Measurements from ENCODE around the gene CCDC34.
"Not testable (repeated sequence)": the region's sequence is repeated elsewhere in the genome, so short reads cannot be mapped to it uniquely, and the experiment has no call there.

CCDC34 gene

DNA sequence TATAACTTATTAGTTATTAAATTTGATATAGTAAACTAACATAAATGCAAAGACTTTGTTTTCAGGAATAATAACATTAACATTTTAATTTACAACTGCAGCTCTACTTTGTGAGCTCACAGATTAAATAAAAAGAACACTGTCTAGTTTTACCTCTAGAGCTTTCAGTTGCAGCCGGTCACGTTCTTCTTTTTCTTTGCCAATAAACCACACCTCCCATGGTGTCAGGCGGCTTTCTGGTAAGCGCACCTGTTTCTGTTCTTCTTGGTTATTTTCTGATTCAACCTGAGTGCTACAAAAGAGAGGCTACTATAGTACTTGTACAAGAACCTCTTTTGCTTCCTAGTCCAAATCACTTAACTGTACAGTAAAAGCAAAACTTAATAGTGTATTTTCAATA lies 5.8 kb downstream of the CCDC34 start:
- no peak for DNase-seq

DNA sequence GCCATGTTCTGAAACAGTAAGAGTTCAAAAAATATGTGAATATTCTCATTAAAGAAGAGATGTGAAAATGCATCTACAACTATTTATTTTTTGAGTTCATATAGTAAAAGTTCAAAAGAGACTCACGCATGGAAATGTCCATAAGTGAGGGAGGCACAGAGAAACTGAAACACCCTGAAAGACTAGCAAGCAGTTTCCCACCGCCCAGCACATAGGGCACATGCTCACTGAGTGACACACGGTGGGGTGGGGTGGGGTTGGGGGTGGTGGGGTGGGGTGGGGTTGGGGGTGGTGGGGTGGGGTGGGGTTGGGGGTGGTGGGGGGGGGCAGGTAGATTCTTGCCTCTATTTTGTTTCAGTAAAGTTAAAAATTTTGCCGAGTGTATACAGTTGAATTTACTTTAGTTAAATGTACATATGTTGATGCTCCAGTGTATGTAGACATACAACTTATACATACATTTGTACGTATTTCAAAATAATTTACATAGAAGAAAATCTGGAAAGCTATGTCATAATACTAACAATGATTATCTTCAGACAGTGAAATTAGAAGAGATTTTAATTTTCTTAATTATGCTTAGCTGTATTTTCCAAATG lies 6.3 kb downstream of the CCDC34 start:
- DNase-seq, result no peak

DNA sequence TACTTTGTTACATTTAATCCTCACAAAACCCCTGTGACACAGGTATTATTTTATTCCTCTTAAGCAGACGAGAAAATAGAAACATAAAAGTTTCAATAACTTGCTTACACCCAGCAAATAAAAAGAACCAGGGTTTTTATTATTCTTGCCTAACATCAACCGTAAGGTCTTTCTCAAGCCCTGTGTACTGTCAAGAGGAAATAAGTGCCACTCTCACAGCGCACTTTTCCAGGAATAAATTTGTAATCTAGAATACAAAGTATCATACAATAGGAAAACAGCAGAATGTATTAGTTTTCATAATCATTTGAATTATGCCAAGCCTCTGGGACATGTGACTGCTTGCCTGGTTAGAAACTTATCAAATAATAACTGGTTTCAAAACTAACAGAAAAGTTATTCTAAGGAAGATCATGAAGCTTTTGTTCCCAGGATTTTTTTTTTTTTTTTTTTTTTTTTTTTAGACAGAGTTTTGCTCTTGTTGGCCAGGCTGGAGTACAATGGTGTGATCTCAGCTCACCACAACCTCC lies 7.4 kb downstream of the CCDC34 start:
- no peak for DNase-seq

DNA sequence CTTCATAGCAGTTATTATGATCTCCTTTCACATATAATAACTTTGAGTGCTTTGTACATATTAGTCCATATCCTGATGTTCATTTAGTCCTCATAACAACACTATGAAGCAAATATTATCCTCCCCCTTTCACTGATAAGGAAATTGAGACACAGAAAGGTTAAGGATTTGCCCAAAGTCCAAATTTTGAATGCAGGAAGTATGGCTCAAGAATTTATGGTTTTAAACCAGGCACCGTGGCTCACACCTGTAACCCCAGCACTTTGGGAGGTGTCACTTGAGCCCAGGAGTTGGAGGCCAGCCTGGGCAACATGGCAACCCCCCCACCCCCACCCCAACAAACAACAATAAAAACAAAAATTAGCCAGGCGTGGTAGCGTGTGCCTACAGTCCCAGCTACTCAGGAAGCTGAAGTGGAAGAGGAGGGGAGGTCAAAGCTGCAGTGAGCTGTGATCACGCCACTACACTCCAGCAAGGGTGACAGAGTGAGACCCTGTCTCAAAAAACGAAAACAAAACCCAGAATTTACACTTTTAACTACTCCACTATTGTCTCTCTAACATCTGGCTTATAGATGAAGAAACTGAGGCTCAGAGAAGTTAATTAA lies 8.6 kb downstream of the CCDC34 start:
- no peak for DNase-seq

DNA sequence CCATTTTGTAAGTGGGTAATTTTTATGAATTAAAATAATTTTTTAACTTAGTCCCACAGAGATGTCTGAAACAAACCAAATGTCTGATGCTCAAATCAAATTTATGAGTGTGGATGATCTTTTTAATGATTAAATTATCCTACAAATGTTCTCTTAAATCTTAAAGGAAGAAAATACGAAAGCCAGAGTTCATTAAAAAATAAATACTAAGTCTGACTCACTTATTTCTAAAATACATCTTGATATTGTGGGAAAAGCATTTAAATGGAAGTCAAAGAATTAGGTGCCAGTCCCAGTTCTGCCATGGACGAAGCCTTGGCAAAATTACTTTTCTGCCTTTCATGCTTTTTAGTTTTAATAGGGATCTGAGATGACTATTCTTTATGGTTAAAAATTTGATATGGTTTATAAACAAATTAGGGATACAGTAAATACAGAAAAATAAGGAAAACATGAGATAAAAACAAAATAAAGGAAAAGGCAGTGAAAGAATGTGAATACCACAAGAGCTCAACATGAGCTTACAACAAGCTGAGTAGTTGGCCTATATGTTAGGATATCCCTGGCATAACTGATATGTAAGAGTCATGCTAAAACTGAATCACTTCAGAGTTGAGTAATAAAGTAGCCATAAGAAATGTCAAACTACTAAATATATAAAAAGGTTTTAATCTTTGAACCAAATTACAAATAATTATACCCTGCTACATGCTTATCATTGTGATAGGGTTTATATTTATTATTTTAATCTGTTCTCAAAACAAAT lies 9.2 kb downstream of the CCDC34 start:
- no peak for DNase-seq

DNA sequence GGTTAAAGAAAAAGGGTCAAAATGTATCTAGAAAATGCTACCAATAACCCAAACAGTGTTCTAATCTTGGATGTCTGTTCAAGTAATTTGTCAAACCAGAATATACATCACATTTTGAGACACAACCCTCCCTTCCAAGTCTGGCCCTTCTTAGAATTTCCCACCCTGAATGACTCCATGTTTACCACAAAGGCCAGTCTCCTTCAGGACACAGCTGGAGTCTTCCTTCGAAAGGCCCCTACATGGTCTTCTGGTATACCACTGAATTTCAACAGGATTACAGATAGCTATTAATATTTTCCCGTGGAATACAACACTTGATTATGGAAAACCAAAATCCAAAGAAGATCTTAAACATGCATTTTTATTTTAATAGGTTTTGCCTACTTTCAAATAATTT lies 10.2 kb downstream of the CCDC34 start:
- DNase-seq, result no peak

DNA sequence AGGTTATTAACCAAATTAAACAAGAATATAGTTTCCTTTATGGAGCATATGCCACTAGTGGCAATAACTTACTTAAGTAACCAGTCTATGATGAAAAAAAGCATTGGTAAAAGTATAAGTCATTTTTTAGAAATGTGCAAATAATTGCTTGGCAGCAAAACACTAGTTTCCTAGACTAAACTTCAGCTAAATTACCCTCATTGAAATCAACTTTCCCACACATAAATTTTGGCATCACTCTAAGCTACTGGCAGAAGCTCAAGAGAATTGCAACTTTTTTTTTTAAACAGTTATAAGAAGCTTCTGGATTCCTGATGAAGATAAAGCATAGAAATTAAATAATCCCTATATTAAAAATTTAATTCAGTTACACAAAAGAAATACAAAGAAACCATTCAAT lies 12.5 kb downstream of the CCDC34 start:
- DNase-seq, result no peak

DNA sequence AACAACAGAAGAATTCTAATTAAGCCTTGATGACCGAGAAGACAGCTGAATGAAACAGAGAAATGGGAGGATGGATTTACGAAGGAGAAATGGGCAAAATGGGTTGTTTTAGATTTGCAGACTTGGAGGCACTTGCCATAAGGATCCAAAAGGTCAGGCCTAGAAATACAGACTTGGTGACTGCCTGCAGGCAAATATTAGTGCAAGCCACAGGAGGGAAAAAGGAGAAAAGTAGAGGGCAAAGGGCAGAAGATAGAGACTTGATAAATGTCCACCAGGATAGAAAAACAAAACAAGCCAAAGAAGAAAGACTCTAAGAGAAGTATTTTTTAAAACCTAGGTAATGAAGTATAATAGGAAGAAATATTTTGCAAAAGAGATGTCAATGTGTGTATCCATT lies 13.1 kb downstream of the CCDC34 start:
- no peak for DNase-seq

DNA sequence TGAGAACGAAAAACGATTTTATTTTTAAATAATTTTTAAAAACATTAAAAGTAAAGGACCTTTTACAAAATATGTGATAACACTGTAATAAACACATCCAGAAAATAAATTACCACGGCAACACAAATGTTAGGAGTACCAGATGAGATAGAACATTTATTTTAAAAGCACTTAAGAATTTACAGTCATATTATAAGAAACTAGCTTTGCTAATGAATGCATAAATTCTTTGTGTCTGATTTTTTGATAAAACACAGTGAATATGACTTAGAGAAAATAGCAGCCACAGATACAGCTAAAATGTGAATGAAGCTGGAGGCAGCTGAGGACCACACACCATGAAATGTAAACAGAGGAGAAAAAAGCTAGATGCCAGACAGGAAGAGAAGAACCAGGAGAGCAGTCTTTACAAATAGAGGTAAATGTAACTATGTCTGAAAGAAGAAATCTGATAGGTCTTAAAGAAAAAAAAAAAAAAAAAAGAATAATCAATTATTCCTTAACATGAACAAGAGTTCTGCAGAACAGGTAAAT lies 14.6 kb downstream of the CCDC34 start:
- DNase-seq, result no peak

DNA sequence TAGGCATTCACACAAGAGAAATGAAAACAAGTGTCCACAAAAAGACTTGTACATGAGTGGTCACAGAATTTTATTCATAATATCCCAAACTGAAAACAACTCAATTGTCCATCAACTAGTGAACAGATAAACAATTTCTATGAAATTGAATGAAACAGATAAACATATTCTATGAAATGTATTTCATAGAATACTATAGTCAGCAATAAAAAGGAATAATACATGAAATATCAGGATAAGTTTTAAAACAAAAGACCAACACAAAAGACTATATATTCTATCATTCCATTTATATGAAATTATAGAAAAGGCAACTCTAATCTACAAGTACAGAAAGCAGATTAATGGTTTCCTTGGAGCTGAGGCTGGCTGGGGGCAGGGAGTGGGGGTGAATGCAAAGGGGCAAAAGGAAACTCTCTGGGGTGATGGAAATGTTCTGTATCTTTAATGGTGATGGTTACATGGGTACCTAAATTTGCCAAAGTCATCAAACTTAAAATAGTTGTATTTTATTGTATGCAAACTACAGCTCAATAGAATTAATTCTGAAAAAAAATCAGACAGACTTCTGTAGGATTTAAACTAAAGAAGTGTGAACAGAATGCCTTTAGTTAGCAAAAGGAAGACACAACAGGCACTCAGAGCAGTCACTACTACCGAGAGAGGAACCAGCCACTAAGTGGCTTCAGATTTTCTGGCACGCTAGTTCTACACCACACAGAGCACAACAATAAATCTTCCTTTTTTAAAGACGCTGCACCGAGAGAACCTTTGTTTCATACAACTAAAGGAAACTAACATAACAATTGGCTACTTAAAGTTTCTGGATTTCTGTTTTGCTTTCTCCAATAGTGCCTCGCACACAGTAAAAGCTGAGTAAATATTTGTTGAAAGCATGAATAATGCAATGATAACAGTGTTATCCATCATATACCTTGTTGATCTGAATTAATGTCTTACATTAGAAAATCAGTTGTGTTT lies 15.4 kb downstream of the CCDC34 start:
- no peak for DNase-seq

DNA sequence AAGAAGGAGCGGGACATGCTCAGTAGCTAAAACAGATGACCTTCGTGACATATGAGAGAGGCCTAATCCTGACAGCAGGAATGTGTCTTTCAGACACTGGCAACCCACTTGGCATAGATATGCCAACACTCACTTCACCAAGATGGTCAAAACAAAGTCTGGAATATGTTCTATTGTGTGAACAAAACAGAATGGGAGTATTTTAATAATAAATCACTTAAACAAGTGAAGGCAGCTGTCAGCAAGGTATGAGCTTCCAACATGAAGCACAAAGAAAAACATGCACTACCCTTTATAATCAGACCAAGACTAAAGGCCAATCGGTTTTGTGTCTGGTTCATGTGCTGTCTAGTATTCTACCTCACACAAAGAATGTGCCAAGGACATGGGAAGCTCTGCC lies 23.1 kb downstream of the CCDC34 start:
- no peak for DNase-seq

DNA sequence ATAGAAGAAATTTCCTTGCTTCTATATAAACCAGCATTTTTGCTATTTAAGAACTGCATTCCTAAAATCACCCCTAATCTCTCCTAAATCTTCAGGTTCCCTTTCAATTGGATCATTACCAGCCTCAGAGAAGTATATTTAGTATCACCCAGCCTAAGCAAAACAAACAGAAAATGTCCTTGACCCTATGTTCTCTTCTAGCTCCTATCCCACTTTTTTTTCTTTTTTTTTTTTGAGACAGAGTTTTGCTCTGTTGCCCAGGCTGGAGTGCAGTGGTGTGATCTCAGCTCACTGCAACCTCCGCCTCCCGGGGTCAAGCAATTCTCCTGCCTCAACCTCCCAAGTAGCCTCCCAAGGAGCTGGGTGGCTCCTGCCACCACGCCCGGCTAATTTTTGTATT lies 28.3 kb downstream of the CCDC34 start:
- DNase-seq, result not testable (repeated sequence)

DNA sequence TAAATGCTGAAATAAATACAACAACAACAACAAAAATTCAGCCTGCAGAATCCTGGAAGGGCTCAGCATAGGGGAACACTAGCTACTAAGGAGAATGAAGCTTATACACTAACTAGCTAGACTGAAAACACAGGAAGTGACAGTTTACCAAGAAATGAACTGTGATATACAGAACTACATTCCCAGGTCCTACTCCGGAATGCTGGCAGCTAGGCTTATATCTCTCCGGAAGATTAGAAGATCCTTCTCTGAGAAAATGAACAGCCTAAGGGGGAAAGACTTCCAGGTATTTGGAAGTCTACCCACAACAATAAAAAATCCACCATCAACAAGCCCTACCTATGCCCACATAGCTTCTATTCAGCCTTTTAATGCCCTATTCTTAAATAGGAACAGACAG lies 31.0 kb downstream of the CCDC34 start:
- no peak for DNase-seq

DNA sequence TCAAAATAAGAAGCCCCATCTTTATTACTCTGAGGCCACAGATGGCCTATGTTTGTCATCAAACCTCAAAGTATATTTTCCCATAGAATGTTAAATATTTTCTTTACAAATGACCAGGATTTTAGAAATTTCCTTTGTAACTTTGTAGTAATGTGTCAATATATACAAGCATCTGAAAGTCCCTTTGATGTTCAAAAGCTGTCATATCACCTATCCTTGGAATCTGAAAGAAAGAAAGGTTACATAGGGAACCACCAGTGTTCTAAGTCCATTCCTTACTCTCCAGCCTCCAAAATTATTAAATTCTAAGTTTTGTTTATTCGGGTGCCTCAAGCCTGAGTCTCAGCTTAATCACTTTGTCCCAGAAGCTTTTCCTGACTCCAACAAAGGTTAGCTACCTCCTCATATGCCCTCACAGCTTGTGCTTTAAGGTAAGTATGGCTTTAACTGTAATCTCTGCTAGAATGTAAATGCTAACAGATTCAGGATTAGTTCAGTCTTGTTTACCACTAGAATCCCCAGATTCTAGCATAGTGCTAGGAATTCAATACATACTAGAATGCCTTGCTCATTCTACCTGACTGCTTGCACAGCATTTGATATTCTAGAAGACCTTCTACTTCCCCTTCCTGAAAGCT lies 32.3 kb downstream of the CCDC34 start:
- no peak for DNase-seq

DNA sequence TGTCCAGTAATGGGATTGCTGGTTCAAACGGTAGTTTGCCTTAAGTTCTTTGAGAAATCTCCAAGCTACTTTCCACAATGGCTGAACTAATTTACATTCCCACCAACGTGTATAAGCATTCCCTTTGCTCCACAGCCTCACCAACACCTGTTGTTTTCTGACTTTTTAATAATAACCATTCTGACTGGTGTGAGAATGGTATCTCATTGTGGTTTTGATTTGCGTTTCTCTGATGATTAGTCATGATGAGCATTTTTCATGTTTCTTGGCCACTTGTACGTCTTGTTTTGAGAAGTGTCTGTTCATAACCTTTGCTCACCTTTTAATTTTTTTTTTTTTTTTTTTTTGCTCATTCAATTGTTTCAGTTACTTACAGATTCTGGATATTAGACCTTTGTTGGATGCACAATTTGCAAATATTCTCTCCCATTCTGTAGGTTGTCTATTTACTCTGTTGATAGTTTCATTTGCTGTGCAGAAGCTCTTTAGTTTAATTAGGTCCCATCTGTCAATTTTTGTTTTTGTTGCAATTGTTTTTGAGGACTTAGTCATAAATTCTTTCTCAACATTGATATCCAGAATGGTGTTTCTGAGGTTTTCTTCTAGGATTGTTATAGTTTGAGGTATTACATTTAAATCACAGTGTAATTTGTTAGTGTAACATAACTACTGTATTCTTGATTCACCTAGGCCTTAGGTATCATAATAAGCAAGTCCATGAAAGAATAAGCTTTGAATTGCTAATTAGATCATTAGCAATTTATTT lies 33.0 kb downstream of the CCDC34 start:
- no peak for DNase-seq

DNA sequence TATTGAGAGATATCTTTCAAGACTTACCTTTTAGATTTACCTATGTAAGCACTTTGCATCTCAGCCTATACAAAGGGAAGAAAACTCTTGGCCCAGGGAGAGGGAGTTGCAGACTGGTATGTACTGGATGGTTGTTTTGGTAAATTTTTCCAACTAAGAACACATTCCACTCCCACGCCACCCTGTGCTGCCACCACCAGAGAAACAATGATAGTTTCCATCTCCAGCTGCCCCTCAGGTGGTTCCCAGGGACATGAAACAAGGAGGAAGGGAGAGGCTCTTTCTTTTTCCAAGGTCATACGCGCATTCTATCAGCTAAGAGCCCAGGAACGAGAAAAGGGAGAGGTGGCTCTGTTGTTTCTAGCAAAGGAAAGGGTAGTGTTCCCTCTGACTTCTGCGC lies 34.4 kb downstream of the CCDC34 start:
- no peak for DNase-seq

DNA sequence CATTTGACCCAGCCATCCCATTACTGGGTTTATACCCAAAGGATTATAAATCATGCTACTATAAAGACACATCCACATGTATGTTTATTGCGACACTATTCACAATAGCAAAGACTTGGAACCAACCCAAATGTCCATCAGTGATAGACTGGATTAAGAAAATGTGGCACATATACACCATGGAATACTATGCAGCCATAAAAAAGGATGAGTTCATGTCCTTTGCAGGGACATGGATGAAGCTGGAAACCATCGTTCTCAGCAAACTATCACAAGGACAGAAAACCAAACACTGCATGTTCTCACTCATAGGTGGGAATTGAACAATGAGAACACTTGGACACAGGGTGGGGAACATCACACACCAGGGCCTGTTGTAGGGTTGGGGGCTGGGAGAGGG lies 36.0 kb downstream of the CCDC34 start:
- DNase-seq, result not testable (repeated sequence)

DNA sequence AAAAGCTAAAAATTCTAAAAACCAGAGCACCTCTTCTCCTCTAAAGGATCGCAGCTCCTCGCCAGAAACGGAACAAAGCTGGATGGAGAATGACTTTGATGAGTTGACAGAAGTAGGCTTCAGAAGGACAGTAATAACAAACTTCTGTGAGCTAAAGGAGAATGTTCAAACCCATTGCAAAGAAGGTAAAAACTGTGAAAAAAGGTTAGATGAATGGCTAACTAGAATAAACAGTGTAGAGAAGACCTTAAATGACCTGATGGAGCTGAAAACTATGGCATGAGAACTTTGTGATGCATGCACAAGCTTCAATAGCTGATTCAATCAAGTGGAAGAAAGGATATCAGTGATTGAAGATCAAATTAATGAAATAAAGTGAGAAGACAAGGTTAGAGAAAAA lies 40.8 kb downstream of the CCDC34 start:
- not testable (repeated sequence) for DNase-seq

DNA sequence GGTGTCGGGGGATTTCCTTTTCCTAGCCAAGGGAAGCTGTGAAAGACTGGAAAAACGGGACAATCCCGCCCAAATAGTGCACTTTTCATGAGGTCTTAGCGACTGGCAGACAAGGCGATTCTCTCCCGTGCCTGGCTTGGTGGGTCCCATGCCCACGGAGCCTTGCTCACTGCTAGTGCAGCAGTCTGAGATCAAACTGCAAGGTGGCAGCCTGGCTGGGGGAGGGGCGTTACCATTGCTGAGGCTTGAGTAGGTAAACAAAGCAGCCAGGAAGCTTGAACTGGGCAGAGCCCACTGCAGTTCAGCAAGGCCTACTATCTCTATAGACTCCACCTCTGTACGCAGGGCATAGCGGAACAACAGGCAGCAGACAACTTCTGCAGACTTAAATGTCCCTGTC lies 41.7 kb downstream of the CCDC34 start:
- not testable (repeated sequence) for DNase-seq

DNA sequence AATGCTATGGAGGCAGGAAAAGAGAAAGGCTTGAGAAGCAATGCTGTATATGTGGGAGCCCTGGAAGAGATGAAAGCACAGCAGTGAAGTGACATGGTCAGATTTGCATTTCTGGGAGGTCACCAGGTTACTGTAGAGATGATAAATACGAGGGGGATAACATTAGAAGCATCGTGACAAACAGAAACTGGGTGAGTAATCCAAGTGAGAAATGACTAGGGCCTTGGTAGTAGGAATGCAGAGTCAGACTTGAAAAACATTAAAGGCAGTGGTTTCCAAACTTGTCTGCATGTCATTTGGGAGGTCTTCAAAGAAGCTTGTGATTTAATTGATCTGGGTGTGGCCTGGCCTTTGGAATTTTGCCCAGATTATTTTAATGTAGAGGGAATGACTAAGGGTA lies 43.9 kb downstream of the CCDC34 start:
- no peak for DNase-seq

DNA sequence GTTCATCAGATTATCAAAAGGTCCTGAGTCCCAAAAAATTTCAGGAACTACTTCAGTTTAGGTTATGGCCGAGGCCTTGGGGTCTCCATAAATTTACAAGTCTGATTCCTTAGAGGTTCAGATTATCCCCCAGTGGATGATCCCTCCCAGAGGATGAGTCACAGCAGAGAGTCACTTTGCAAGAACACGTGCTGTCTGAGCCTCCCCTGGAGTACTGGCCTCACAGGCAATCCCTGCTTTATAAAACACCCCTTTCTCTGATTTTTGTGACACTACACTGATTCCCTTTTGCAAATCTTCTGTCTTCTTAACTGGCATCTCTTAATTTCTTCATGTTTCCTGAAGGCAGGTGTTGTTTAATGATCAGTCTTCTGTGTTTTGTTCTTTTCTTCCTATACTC lies 45.3 kb downstream of the CCDC34 start:
- no peak for DNase-seq

Measured in cortex of kidney (tissue), 1 donor.